ENCODE data around the gene CD74. TPM values are rescaled to one million over a fixed set of nuclear protein-coding genes. Genes with fewer than 3 reads are reported as not detected.

CD74 gene
- total and polyA plus RNA-seq, 2 of the 13 experiments (the other 11 are each of a cell fraction or from before 2014, with no cell fraction given): 34.1 to 84.4 TPM

GRCh38 chr5:150358261-150359095, 54.2 kb downstream of the CD74 start:
- no peak overlapping the region for H2AFZ ChIP-seq (ENCODE audit: low read length)
- ATAC-seq: peak; percentile 35
- TF ChIP-seq ATF7-NPFF (CRISPR knock-in tag; IDR thresholded peaks at IDR 0.05; ENCODE audit: low read depth) (no peak), JUNB (CRISPR knock-in tag; IDR thresholded peaks at IDR 0.05; ENCODE audit: borderline replicate concordance) (0 out of 2 replicates have a peak, but pooled peaks have one; percentile 1), GTF3A (CRISPR knock-in tag; conservative IDR thresholded peaks at IDR 0.05) (0 out of 2 replicates have a peak, but pooled peaks have one; percentile 27), RCOR2 (CRISPR knock-in tag; IDR thresholded peaks at IDR 0.05) (peak; percentile 41; the same call in 1 of the 2 replicates), UBTF (CRISPR knock-in tag; IDR thresholded peaks at IDR 0.05) (0 out of 2 replicates have a peak, but pooled peaks have one; percentile 32), FOXA3 (CRISPR knock-in tag; IDR thresholded peaks at IDR 0.05) (peak; percentile 65; the same call in 1 of the 2 replicates), TMF1 (CRISPR knock-in tag; IDR thresholded peaks at IDR 0.05; ENCODE audit: low read depth) (no peak), PHF21A (CRISPR knock-in tag; IDR thresholded peaks at IDR 0.05) (peak; percentile 41; the same call in 1 of the 2 replicates), ZNF207 (IDR thresholded peaks at IDR 0.05; ENCODE audit: borderline replicate concordance) (no peak), PAXIP1 (CRISPR knock-in tag; conservative IDR thresholded peaks at IDR 0.05) (peak; percentile 32; the same call in 1 of the 2 replicates), ZC3H13 (CRISPR knock-in tag; IDR thresholded peaks at IDR 0.05) (peak; percentile 7; the same call in 1 of the 2 replicates), CHD4 (IDR thresholded peaks at IDR 0.05; ENCODE audit: borderline replicate concordance, low read length) (0 out of 2 replicates have a peak, but pooled peaks have one; percentile 31), CENPBD1 (CRISPR knock-in tag; IDR thresholded peaks at IDR 0.05; ENCODE audit: borderline replicate concordance, low read depth) (0 out of 2 replicates have a peak, but pooled peaks have one; percentile 53), IRF9 (CRISPR knock-in tag; IDR thresholded peaks at IDR 0.05; ENCODE audit: borderline replicate concordance) (0 out of 2 replicates have a peak, but pooled peaks have one; percentile 43), TEAD3 (CRISPR knock-in tag; optimal IDR thresholded peaks at IDR 0.05; ENCODE audit: borderline replicate concordance) (peak; percentile 85)

More at GRCh38 chr5:150358261-150359095, 54.2 kb downstream of the CD74 start:
- FAIRE-seq: peak; percentile 88
- H3K27me3 ChIP-seq (ENCODE audit: control insufficient read depth in 1 of 2, insufficient read depth in 2 of 2, low read length in 2 of 2): no peaks in the 10 kb centered on the region; a peak in 1 of 5 replicates
- intact Hi-C loops (cut with micrococcal nuclease; ENCODE audit: unreplicated experiment): loop anchor here (5.0 to 10.0 kb wide), 4 partner anchors 79 to 704 kb away; no protein-coding TSS in a partner anchor
- peak overlapping the region; percentile 82 for H3K9ac ChIP-seq (ENCODE audit: insufficient read depth, low read depth, low read length)
- no peaks in the 10 kb centered on the region for H3K9me3 ChIP-seq (ENCODE audit: low read length)
- H3K79me2 ChIP-seq (ENCODE audit: insufficient read depth, low read length): peaks cover 27% of the 10 kb centered on the region
- POLR2A ChIA-PET: interaction anchor here (1.2 kb wide), 1 partner anchor 54 kb away, joined by 4 read pairs; the partner anchor contains the start of gene CD74
- peaks cover 15 to 30% of the 10 kb centered on the region in 2 experiments for H3K36me3 ChIP-seq (replicated peaks in 1 of 2; ENCODE audit: control insufficient read depth in 1 of 2, insufficient read depth in 2 of 2, low read length in 2 of 2)
- H3K27ac ChIP-seq (ENCODE audit: extremely low read length, insufficient read depth, low read length): peak overlapping the region; percentile 72
- DNase-seq (ENCODE audit: low spot score): peak; percentile 70
- CTCF ChIA-PET (ENCODE audit: low intra/inter-chr PET ratio, low total read pairs): no interaction called here
- 19% methylated on average over 20 of the region's 23 CpGs for WGBS (ENCODE audit: low lambda C conversion rate)
- in situ Hi-C loops (cut with HindIII; ENCODE audit: extremely low pct_ligation_motif_present, low pct_unique_long_range_greater_than_20kb): no loop called here
- H3K4me2 ChIP-seq (ENCODE audit: low read depth, low read length): peak overlapping the region; percentile 85
- BruUV-seq (replicated peaks): no TSS peak
- peaks cover 80% of the 10 kb centered on the region for H3K4me1 ChIP-seq (ENCODE audit: insufficient read depth, low read length)
- H3K4me3 ChIP-seq (replicated peaks in 1 of 3; ENCODE audit: insufficient read depth in 1 of 3, low read depth in 2 of 3, low read length in 3 of 3): peak overlapping the region; percentile 80 to 100 (median 84)
- H4K20me1 ChIP-seq (ENCODE audit: insufficient read depth, low read length): no peaks in the 10 kb centered on the region; the same call in 1 of the 2 replicates

Data from HepG2 (cell line).